ENCODE results near the gene C1orf122.
"Not testable (repeated sequence)": the region's sequence is repeated elsewhere in the genome, so short reads cannot be mapped to it uniquely, and the experiment has no call there.

C1orf122 gene

DNA sequence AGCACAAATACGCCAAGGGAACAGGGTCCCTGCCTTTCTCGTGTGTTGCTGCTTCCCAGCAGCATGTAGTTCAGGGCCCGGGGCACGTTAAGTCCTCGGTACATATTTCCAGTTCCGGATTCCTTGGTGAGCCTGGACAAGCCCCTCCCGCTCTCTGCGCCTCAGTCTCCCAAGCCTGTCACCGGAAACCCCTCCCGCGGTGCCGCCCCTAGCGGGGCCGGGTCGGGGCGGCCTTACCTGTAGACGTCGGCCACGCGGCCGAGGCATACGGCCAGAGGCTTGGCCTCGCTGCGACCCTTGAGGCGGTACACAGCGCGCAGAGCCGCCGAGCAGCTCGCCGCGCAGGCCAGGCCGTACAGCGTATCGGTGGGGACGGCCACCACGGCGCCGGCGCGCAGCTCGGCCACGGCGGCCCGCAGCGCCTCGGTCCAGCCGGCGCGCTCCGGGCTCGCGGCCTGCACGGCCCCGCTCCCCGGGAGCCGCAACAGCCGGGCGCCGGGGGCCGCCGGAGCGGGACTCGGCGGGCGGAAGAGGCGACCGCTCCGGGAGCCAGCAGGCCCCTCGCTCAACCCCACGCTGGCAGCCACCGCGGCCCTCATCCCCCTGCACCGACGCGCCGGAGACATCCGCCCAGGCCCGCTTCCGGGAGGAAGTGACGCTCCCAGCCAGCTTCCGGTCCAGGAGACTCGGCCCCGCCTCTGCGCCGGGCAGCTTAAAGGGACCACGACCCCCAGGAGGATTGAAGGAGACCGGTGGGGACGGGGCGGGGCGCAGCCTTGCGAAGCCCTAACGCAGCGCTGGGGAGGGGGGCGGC is at the start of gene C1orf122, which contains the start of gene YRDC:
C1orf122 (plus strand) TSS at position 236 of the 814 bp plus-strand sequence. CDS start 615 bp downstream, outside the sequence.
YRDC (minus strand) TSS at position 654 of the 814 bp plus-strand sequence; CDS start at position 626, 28 bp downstream.
- DNase-seq (ENCODE audit: low spot score), result peak; percentile 92

GRCh38 chr1:37759451-37759850 is 48.1 kb upstream of the C1orf122 start:
- DNase-seq (ENCODE audit: low spot score), result no peak

DNA sequence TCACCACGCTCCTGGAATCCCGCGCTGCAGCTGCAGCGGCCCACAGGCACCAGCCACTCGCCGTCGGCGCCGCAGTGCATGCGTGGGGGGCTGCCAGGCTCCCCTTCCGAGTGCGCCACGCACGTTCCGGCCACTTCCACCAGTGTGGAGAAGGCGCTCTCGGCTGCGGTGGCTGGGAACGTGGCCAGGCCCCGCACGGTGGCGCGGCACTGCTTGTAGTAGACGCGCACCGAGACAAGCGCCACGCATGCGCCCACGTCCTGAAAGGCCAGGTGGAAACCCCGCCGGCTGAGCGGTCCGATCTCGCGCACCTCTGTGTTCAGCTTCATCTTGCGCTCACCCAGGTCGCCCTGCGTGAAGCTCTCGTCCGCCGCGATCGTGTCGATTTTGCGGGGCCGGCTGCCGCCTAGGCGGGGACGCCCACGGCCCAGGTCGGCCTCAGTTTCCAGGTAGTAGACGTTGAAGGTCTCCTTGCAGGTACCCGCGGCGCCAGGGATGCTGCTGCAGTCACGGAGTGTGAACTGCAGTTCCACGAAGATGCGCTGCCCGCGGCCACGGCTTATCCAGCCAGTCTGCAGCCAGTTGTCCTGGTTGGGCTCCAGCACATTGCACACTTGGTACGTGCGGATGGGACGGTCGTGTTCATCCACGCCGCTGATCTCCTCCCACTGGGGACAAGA is 46.0 kb upstream of the C1orf122 start:
- no peak for DNase-seq (ENCODE audit: low spot score)

DNA sequence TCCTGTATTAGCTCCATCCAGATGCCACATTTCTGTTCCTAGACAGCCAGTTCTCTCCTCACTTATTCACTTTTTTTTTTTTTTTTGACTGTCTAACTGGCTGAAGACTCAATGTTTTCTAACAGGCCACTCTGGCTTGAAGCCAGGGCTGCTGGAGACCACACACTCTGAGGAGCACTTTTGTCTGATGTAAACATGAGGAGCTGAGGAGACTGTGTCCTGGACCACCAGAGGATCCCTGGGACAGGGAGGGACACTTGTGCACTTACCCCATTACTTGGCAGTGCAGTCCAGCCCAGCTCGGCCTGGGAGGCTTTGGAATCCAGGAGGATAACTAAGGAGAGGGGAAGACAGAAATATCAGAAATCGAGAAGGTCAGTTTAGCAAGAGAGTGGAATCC is 45.1 kb upstream of the C1orf122 start:
- no peak for DNase-seq (ENCODE audit: low spot score)

DNA sequence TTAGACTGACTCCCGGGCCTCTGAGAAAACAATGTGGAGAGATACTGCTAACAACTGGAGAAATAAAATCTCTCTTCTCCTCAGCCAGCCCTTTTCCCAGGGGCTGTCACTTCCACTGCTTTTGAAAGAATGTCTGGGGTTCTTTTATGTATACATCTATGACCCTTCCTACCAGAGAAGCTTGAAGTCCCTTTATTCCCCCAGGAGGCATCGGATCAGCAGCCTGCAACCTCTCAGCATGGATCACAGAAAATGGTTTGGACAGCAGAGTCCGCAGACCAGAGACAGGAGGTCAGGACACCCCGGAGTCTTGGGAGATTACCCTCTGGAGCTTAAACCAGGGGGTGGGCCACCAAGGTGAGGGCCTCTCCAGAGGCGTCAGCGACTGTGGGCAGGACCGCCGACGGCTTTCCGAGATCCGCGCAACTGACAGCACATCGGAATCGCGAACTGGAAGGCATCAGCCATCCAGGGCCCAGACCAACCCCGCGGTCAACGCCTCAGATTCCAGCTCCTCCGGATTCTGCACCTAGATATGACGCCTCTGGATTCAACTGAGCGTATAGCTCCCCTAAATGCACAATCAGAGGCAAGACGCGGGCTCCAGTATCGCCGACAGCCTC is 43.7 kb upstream of the C1orf122 start:
- DNase-seq (ENCODE audit: low spot score), result no peak

GRCh38 chr1:37764414-37764825 is 43.2 kb upstream of the C1orf122 start:
- DNase-seq (ENCODE audit: low spot score), result no peak

DNA sequence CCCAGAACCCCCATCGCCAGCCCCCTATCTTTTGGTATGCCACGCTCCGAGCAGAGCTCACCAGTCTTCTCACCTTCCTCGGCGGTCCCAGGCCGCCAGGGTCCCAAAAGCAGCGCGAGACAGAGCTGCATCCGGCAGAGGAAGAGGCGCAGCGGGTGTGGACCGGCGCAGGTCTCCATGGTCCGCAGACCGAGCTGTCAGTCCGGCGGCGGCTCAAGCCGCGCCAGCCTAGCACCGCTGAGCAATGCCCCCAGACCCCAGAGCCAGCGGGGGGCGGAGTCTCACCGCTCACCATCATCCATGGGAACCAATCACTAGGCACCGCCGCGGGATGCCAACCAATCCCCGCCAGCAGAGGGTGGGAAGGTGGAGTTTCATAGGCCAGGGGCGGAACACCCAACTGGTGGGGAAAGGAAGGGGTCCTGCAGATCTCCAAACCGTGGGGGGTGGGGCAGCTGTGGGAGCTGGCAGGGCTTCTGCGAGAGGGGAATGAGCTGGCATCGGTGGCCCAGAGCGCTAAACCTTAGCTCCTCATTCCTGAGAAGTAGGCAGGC is 42.6 kb upstream of the C1orf122 start, which contains the start of gene EPHA10:
EPHA10 (minus strand) TSS at position 233 of the 554 bp plus-strand sequence; CDS start at position 179, 54 bp downstream.
- no peak for DNase-seq (ENCODE audit: low spot score)

DNA sequence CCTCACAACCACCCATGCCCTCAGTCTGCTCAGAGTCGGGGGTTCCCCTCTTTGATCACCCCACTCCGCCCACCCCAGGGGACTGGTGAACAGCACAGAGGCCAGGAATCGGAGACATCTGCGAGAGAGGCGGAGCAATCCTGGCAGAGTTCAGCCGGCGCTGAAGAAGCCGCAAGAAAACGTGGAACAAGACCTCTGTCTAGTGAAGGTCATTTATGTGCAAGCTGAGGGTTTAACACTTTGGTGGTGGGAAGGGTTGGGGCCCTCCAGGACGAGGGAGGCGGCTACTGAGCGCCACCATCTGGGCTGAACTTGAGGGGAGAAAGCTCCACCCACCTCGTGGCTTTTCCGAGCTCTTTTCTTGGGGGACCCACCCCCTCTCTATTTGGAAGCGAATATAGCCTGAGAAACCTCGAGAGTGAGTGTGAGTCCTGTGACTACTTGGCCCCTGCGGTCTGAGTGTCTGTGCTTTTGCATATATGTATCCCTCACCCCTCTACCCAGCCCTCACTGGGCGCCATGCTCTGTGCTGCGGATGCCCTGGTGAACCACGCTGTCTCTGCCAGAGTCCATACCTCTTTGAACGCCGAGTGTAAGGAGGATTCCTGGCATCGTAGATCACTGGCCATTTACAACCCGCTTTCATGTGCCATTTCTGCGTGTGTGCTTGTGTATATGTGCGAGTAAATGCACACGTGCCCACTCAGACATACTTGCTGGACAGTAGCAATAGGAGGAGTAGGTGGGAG is 41.5 kb upstream of the C1orf122 start:
- peak; percentile 40 for DNase-seq (ENCODE audit: low spot score)

- DNase-seq (ENCODE audit: low spot score), result no peak
Measured at GRCh38 chr1:37767488-37767887, 40.1 kb upstream of the C1orf122 start.

DNA sequence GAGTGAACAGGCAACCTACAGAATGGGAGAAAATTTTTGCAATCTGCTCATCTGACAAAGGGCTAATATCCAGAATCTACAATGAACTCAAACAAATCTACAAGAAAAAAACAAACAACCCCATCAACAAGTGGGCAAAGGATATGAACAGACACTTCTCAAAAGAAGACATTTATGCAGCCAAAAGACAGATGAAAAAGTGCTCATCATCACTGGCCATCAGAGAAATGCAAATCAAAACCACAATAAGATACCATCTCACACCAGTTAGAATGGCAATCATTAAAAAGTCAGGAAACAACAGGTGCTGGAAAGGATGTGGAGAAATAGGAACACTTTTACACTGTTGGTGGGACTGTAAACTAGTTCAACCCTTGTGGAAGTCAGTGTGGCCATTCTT is 36.1 kb upstream of the C1orf122 start:
- DNase-seq (ENCODE audit: low spot score), result not testable (repeated sequence)

DNA sequence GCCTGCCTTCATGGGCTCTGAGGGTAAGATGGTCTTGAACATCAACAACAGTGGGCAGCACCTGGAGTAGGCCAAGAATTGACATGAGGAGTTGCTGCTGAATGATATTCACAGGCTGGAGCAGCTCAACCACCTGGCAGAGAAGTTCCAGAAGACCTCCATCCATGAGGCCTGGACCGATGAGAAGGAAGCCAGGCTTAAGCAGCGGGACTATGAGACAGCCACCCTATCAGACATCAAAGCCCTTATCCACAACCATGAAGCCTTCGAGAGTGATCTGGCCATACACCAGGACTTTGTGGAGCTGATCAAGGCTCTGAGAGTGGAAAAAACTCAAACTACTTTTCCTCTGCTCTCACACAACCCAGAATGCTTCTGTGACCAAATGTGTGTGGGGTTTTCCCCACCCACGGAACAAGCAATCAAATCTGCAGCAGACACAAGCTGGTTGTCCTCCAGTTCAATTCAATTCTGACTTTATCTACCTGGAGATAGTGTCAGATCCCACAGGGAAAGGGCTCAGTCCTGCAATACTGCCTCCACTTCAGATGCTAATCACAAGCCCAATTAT is 30.6 kb upstream of the C1orf122 start:
- no peak for DNase-seq (ENCODE audit: low spot score)

- no peak for DNase-seq (ENCODE audit: low spot score)
Measured at GRCh38 chr1:37778654-37779053, 28.9 kb upstream of the C1orf122 start.

DNA sequence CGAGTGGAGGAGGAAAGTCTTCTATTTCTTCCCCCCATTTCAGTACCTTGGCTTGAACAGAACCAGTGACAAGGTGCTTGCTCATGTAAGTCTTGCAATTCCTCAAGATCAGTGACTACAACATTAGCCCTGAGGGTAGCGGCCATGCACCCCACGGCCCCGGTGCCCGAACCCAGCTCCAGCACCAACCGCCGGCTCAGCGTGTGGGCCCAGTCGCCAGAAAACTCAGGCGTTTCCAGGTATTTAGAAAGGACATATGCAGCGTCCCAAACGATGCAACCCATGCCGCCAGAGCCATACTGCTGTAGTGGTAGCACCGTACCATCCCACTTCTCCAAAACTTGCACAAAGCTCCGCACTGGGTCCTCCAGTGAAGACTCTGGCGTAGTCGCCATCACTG is 25.1 kb upstream of the C1orf122 start:
- DNase-seq (ENCODE audit: low spot score), result no peak

DNA sequence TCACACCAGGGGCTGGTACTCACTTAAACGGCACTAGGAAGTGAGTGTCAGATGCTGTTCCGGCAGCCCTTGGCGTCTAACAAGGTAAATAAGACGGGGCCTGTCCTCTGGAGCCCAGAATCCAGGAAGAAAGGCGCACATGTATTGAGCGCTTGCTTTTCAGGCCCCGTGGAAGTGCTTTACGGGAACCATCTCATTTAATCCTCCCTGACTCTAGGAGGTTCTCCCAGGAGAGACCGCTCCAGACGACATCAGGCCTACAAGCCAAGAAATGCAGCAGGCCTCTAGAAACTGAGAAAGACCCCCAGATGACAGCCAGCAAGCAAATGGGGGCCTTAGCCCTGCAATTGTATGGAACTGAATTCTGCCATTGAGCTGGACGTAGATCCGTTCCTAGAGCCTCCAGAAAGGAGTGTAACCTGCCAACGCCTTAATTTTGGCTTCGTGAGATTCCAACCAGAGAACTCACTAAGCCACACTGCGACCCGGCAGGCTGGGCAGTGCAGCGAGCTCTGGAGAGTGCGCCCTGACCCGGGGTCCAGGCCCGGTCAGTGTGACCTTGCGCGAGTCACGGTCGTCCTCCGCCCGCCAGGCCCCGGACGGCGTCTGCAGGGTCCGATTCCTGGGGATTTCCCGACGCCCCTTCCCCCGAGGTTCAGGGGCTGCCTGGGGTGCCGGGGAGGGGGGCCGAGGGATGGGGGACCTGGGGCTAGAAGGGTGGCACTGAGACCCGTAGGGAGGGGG is 14.5 kb upstream of the C1orf122 start:
- DNase-seq (ENCODE audit: low spot score), result no peak

DNA sequence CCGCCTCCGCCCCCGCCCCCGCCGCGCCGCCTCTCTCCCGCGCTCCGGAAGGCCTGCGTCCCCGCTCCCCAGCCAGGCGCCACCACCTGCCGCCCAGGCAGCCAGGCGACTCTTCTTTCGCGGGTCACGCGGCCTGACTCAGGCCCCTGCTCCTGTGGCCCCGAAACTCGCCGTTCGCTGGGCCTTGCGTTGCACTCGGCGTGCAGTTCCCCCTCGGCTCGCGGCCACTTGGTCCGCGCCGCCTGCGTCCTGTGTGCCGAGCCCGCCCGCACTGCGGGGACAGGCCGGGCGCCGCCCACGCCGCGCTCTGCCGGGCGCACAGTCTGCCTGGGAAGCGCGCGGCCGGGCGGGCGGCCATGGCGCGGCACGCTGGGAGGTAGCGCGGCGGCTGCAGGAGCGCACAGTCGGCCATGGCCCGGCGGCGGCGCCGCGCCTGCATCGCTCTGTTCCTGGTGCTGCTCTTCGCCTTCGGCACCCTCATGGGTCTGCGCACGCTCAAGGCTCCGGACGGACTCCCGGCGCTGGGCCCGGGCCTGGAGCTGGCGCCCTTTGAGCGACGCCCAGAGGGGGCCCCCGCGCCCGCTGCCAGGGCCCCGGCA is 13.7 kb upstream of the C1orf122 start, which contains the start of gene MANEAL:
MANEAL (plus strand) TSS at position 75 of the 599 bp plus-strand sequence; CDS start at position 411, 336 bp downstream.
- peak; percentile 61 for DNase-seq (ENCODE audit: low spot score)

GRCh38 chr1:37794372-37795339 is 12.9 kb upstream of the C1orf122 start:
- DNase-seq (ENCODE audit: low spot score), result no peak

- peak; percentile 73 for DNase-seq (ENCODE audit: low spot score)
Measured at GRCh38 chr1:37795340-37796125, 12.1 kb upstream of the C1orf122 start.
